Endodermal cell (in vitro differentiated cells): Measurements from ENCODE around the gene TSHZ2. TPM values are rescaled to one million over a fixed set of nuclear protein-coding genes. Genes with fewer than 3 reads are reported as not detected.

Experiments
- DNase-seq: peaks from one replicate; pipeline ENCODE4 v3.0.0-alpha.2; 2017
- H3K27ac ChIP-seq: 2 replicates; pipeline ENCODE4 v1.5.1; 2013; ENCODE audit warnings: mild to moderate bottlenecking, low read depth, low read length, moderate library complexity
- H3K27me3 ChIP-seq: 2 replicates; pipeline ENCODE4 v1.6.1; 2013; ENCODE audit warnings: mild to moderate bottlenecking, low read length, moderate library complexity; ENCODE audit not compliant: insufficient read depth, control insufficient read depth, poor library complexity, severe bottlenecking
- H3K36me3 ChIP-seq: 2 replicates; pipeline ENCODE4 v1.7.0; 2013; ENCODE audit warnings: mild to moderate bottlenecking, low read length, moderate library complexity; ENCODE audit not compliant: control insufficient read depth, insufficient read depth
- H3K4me1 ChIP-seq: one replicate; pipeline ENCODE4 v1.7.0; 2013; ENCODE audit warnings: low read length; ENCODE audit not compliant: control insufficient read depth, insufficient read depth
- H3K4me3 ChIP-seq: 2 replicates; pipeline ENCODE4 v1.5.1; 2013; ENCODE audit warnings: mild to moderate bottlenecking, low read length, moderate library complexity
- H3K9ac ChIP-seq: 2 replicates; pipeline ENCODE4 v1.6.1; 2013; ENCODE audit warnings: mild to moderate bottlenecking, low read length, moderate library complexity; ENCODE audit not compliant: poor library complexity, severe bottlenecking; ENCODE audit errors: extremely low read depth
- H3K9me3 ChIP-seq: 2 replicates; pipeline ENCODE4 v1.6.1; 2013; ENCODE audit warnings: mild to moderate bottlenecking, low read length, moderate library complexity; ENCODE audit not compliant: control insufficient read depth
- H3K27ac Mint-ChIP-seq: 2 replicates; pipeline ENCODE4 v1.8.0; 2020; ENCODE audit warnings: mixed read lengths
- H3K27me3 Mint-ChIP-seq: 2 replicates; pipeline ENCODE4 v1.8.0; 2021; ENCODE audit warnings: mild to moderate bottlenecking, mixed read lengths; ENCODE audit not compliant: insufficient read depth
- H3K36me3 Mint-ChIP-seq: 2 replicates; pipeline ENCODE4 v1.8.0; 2020; ENCODE audit warnings: low read depth, mixed read lengths
- H3K4me1 Mint-ChIP-seq: 2 replicates; pipeline ENCODE4 v1.8.0; 2020; ENCODE audit warnings: mixed read lengths
- H3K4me3 Mint-ChIP-seq: 2 replicates; pipeline ENCODE4 v1.8.0; 2020; ENCODE audit warnings: mild to moderate bottlenecking, moderate library complexity, mixed read lengths
- H3K9me3 Mint-ChIP-seq: 2 replicates; pipeline ENCODE4 v1.8.0; 2020; ENCODE audit warnings: mild to moderate bottlenecking, mixed read lengths
- CTCF ChIP-seq: fragments of 200-600 bp; sonication (generic); conservative IDR thresholded peaks from 2 replicates; pipeline ENCODE4 v1.5.0; 2021; ENCODE audit warnings: antibody characterized with exemption, mild to moderate bottlenecking
- WGBS, 2 experiments: methylation state at CpG; one replicate each; pipeline versions ENCODE4 v1.1.5 to v1.1.7; 2013; ENCODE audit warnings: missing lambda C conversion rate in 2 of 2, mixed read lengths in 1 of 2; ENCODE audit not compliant: insufficient coverage in 1 of 2, insufficient read length in 1 of 2; 5-methylcytosine and 5-hydroxymethylcytosine counted together
- total RNA-seq, 2 donors: library from RNA; stranded (reverse); fragmentation: NEBNext Ultra II Directional in 1 of 2; extraction: Animal tissue kit (Norgen Biotek cat#: 25700) in 1 of 2; gene quantifications; 2 replicates in 1 of 2; 3 replicates in 1 of 2; pipeline ENCODE4 v1.2.1, GENCODE V29; 2021

TSHZ2 gene
- total RNA-seq, 2 donors from 2014 or later, result 0.07 to 0.31 TPM

GRCh38 chr20:53013183-53013582, 41.0 kb downstream of the TSHZ2 start:
- whole genome bisulfite sequencing, 2 experiments, result 83% methylated on average over 1 of the region's 2 CpGs; no CpG with 5 or more reads in 1 of the 2 experiments
- no peak overlapping the region for H3K9ac ChIP-seq
- H3K27ac ChIP-seq, result no peak overlapping the region
- no peak for DNase-seq
- Mint-ChIP-seq H3K36me3 (no peaks in the 10 kb centered on the region), H3K4me1 (no peaks in the 10 kb centered on the region), H3K4me3 (no peak overlapping the region), H3K9me3 (peaks cover 4% of the 10 kb centered on the region), H3K27ac (no peak overlapping the region), H3K27me3 (no peaks in the 10 kb centered on the region)
- no peak overlapping the region for H3K4me3 ChIP-seq
- H3K4me1 ChIP-seq, result no peaks in the 10 kb centered on the region
- H3K9me3 ChIP-seq, result no peaks in the 10 kb centered on the region
- H3K36me3 ChIP-seq, result no peaks in the 10 kb centered on the region
- H3K27me3 ChIP-seq, result no peaks in the 10 kb centered on the region
- no peak for TF ChIP-seq CTCF

- 81 to 100% methylated on average over 2 to 4 of the region's 4 CpGs for WGBS, 2 experiments
- no peaks in the 10 kb centered on the region for H3K9me3 ChIP-seq
- no peaks in the 10 kb centered on the region for H3K4me1 ChIP-seq
- no peak overlapping the region for H3K9ac ChIP-seq
- no peak for TF ChIP-seq CTCF
- Mint-ChIP-seq H3K9me3 (peaks cover 4% of the 10 kb centered on the region), H3K4me3 (no peak overlapping the region), H3K27me3 (no peaks in the 10 kb centered on the region), H3K27ac (no peak overlapping the region), H3K4me1 (no peaks in the 10 kb centered on the region), H3K36me3 (no peaks in the 10 kb centered on the region)
- DNase-seq, result no peak
- H3K27ac ChIP-seq, result no peak overlapping the region
- no peaks in the 10 kb centered on the region for H3K36me3 ChIP-seq
- no peaks in the 10 kb centered on the region for H3K27me3 ChIP-seq
- no peak overlapping the region for H3K4me3 ChIP-seq
Observed at GRCh38 chr20:53013847-53014246, 41.7 kb downstream of the TSHZ2 start.

GRCh38 chr20:53016071-53016470, 43.9 kb downstream of the TSHZ2 start:
- H3K27me3 Mint-ChIP-seq, result no peaks in the 10 kb centered on the region
- Histone ChIP-seq H3K9ac (no peak overlapping the region), H3K27ac (no peak overlapping the region), H3K4me3 (no peak overlapping the region), H3K36me3 (no peaks in the 10 kb centered on the region), H3K27me3 (no peaks in the 10 kb centered on the region), H3K9me3 (no peaks in the 10 kb centered on the region), H3K4me1 (no peaks in the 10 kb centered on the region)
- no peak for TF ChIP-seq CTCF
- H3K4me1 Mint-ChIP-seq, result no peaks in the 10 kb centered on the region
- no peak for DNase-seq
- peaks cover 4% of the 10 kb centered on the region for H3K9me3 Mint-ChIP-seq
- WGBS, 2 experiments, result 93 to 100% methylated on average over 2 of the region's 2 CpGs
- H3K27ac Mint-ChIP-seq, result no peak overlapping the region
- no peak overlapping the region for H3K4me3 Mint-ChIP-seq
- no peaks in the 10 kb centered on the region for H3K36me3 Mint-ChIP-seq
